ENCODE data around the gene AGK.

DNA sequence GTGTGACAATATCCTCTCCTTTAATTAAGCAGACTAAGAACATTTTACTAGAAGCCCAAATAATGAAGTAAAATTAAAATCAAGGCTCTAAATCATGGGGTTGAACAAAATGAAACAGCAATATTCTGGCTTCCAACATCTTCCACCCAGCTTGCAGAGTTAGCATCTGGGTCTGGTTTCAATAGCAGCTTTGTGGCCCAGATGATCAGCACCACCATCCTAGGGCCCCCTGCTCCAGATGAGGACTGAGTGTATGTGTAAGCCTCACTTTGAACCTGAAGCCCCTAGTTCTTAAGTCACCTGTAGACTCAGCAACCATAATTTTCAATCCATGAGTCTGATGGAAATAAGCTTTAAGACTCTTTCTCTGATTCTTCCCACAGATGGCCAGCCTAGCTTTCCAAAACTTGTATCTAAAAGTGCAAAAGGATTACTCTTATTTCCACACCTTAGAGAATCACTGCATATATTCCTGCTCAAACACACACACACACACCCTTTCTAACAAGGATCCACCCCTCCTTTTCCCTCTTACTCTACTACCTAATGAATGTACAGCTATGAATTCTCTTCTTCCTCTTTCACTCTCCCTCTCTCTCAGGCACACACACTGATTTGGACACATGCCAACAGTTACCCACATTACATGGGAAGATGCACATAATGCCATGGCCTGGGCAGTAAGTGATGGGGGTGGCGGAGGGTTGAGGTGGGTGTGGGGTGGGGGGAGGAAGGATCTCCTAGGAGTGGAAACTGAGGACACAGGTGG is 147.2 kb downstream of the AGK start:
- TF ChIP-seq, protein P1, sequence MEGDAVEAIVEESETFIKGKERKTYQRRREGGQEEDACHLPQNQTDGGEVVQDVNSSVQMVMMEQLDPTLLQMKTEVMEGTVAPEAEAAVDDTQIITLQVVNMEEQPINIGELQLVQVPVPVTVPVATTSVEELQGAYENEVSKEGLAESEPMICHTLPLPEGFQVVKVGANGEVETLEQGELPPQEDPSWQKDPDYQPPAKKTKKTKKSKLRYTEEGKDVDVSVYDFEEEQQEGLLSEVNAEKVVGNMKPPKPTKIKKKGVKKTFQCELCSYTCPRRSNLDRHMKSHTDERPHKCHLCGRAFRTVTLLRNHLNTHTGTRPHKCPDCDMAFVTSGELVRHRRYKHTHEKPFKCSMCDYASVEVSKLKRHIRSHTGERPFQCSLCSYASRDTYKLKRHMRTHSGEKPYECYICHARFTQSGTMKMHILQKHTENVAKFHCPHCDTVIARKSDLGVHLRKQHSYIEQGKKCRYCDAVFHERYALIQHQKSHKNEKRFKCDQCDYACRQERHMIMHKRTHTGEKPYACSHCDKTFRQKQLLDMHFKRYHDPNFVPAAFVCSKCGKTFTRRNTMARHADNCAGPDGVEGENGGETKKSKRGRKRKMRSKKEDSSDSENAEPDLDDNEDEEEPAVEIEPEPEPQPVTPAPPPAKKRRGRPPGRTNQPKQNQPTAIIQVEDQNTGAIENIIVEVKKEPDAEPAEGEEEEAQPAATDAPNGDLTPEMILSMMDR (IDR thresholded peaks at IDR 0.05) = no peak
- TF ChIP-seq POLR2AphosphoS5 (IDR thresholded peaks at IDR 0.05; ENCODE audit: low read depth, low read length) (no peak), TCF7L2 (IDR thresholded peaks at IDR 0.05; ENCODE audit: low read depth, low read length) (no peak)
- TF ChIP-seq, protein P2, sequence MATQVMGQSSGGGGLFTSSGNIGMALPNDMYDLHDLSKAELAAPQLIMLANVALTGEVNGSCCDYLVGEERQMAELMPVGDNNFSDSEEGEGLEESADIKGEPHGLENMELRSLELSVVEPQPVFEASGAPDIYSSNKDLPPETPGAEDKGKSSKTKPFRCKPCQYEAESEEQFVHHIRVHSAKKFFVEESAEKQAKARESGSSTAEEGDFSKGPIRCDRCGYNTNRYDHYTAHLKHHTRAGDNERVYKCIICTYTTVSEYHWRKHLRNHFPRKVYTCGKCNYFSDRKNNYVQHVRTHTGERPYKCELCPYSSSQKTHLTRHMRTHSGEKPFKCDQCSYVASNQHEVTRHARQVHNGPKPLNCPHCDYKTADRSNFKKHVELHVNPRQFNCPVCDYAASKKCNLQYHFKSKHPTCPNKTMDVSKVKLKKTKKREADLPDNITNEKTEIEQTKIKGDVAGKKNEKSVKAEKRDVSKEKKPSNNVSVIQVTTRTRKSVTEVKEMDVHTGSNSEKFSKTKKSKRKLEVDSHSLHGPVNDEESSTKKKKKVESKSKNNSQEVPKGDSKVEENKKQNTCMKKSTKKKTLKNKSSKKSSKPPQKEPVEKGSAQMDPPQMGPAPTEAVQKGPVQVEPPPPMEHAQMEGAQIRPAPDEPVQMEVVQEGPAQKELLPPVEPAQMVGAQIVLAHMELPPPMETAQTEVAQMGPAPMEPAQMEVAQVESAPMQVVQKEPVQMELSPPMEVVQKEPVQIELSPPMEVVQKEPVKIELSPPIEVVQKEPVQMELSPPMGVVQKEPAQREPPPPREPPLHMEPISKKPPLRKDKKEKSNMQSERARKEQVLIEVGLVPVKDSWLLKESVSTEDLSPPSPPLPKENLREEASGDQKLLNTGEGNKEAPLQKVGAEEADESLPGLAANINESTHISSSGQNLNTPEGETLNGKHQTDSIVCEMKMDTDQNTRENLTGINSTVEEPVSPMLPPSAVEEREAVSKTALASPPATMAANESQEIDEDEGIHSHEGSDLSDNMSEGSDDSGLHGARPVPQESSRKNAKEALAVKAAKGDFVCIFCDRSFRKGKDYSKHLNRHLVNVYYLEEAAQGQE (IDR thresholded peaks at IDR 0.05; ENCODE audit: insufficient read depth in 1 of 2, low read depth in 2 of 2, low read length in 1 of 2) = no peak

Data from Panc1 (cell line).